CD4-positive, alpha-beta T cell (primary cell): ENCODE results near the gene OLFML3. TPM values are rescaled to one million over a fixed set of nuclear protein-coding genes. Genes with fewer than 3 reads are reported as not detected.

Experiments
- ATAC-seq: fragments of 200-7000 bp; cut with Tn5 transposase; one replicate; pipeline ENCODE4 v1.10.0; 2022; ENCODE audit warnings: mild to moderate bottlenecking; ENCODE audit not compliant: poor library complexity
- CTCF ChIA-PET: fragments of 350-600 bp; sonication (Branson Sonifier 250); formaldehyde crosslinking; loops from one replicate; lab custom pipeline; 2021; ENCODE audit warnings: antibody characterized with exemption, inconsistent platforms; lab: Charles Lee
- POLR2A ChIA-PET: fragments of 350-600 bp; sonication (Branson Sonifier 250); formaldehyde crosslinking; loops from one replicate; lab custom pipeline; 2021; ENCODE audit warnings: antibody characterized with exemption, inconsistent platforms; lab: Charles Lee
- DNase-seq, 14 experiments: peaks; one replicate each; pipeline ENCODE4 v3.0.0-alpha.2; 2013 to 2020; ENCODE audit warnings: mixed read lengths in 2 of 14
- H3K27ac ChIP-seq, 2 donors: one replicate each; pipeline versions ENCODE4 v1.5.1 to v1.7.0; 2013; ENCODE audit warnings: low read length in 2 of 2, low read depth in 1 of 2, mild to moderate bottlenecking in 1 of 2
- H3K27me3 ChIP-seq, 2 experiments: 1 replicate in 1 of 2; 2 replicates in 1 of 2; pipeline versions ENCODE4 v1.6.1 to v1.7.0; 2013; ENCODE audit warnings: low read length in 2 of 2, control low read depth in 1 of 2, mild to moderate bottlenecking in 1 of 2, moderate library complexity in 1 of 2; ENCODE audit not compliant: insufficient read depth in 2 of 2, control insufficient read depth in 1 of 2
- H3K36me3 ChIP-seq: one replicate; pipeline ENCODE4 v1.6.1; 2013; ENCODE audit warnings: low read length, control low read depth; ENCODE audit not compliant: insufficient read depth
- H3K4me1 ChIP-seq: one replicate; pipeline ENCODE4 v1.6.1; 2013; ENCODE audit warnings: low read length, control low read depth; ENCODE audit not compliant: insufficient read depth
- H3K4me3 ChIP-seq: one replicate; pipeline ENCODE4 v1.5.1; 2013; ENCODE audit warnings: mild to moderate bottlenecking, low read length, moderate library complexity
- H3K9me3 ChIP-seq, 2 experiments: 1 replicate in 1 of 2; 2 replicates in 1 of 2; pipeline versions ENCODE4 v1.6.1 to v1.7.0; 2013; ENCODE audit warnings: low read length in 2 of 2, mild to moderate bottlenecking in 2 of 2, control low read depth in 1 of 2, moderate library complexity in 1 of 2; ENCODE audit not compliant: control insufficient read depth in 1 of 2, insufficient read depth in 1 of 2
- H3K27ac Mint-ChIP-seq: one replicate; pipeline ENCODE4 v1.8.0; 2020; ENCODE audit warnings: mixed read lengths
- H3K27me3 Mint-ChIP-seq: one replicate; pipeline ENCODE4 v1.8.0; 2021; ENCODE audit warnings: mixed read lengths
- H3K36me3 Mint-ChIP-seq: one replicate; pipeline ENCODE4 v1.8.0; 2021; ENCODE audit warnings: low read depth, mixed read lengths
- H3K4me1 Mint-ChIP-seq: one replicate; pipeline ENCODE4 v1.8.0; 2021; ENCODE audit warnings: low read depth, mixed read lengths
- H3K4me3 Mint-ChIP-seq: one replicate; pipeline ENCODE4 v1.8.0; 2020; ENCODE audit warnings: mild to moderate bottlenecking, mixed read lengths
- H3K9me3 Mint-ChIP-seq: one replicate; pipeline ENCODE4 v1.8.0; 2020; ENCODE audit warnings: mixed read lengths
- CTCF ChIP-seq: fragments of 200-600 bp; IDR thresholded peaks from one replicate; pipeline ENCODE4 v1.8.0; 2022; ENCODE audit warnings: antibody characterized with exemption, mild to moderate bottlenecking
- intact Hi-C, 2 experiments: fragments of 100-400 bp; cut with DNase I in 1 of 2; cut with micrococcal nuclease in 1 of 2; formaldehyde crosslinking; loops; one replicate each; pipeline versions ENCODE4 v1.15.1 to v1.9.0; 2023 to 2025; cut with DNase I, micrococcal nuclease
- total RNA-seq, 174 experiments: library from RNA in 2 of 174; stranded (reverse) in 2 of 174; gene quantifications; one replicate each; pipeline ENCODE4 v1.2.3 and lab custom pipeline; 2021 to 2026

Gene OLFML3
- total RNA-seq, 2 experiments from 2014 or later = 0.30 to 0.31 TPM

- Histone ChIP-seq H3K27ac (no peak overlapping the region), H3K36me3 (no peaks in the 10 kb centered on the region), H3K27me3 (no peaks in the 10 kb centered on the region), H3K4me1 (no peaks in the 10 kb centered on the region), H3K4me3 (no peak overlapping the region), H3K9me3 (peaks cover 0 to 3% of the 10 kb centered on the region in 2 experiments)
- H3K9me3 Mint-ChIP-seq = no peaks in the 10 kb centered on the region
- intact Hi-C loops = no loop called here
- H3K27ac Mint-ChIP-seq = no peak overlapping the region
- ChIA-PET POLR2A (no interaction called here), CTCF (interaction anchor here (0.6 kb wide), 1 partner anchor 455 kb away, joined by 3 read pairs; no protein-coding TSS in a partner anchor)
- no peaks in the 10 kb centered on the region for H3K4me1 Mint-ChIP-seq
- ATAC-seq = no peak
- H3K4me3 Mint-ChIP-seq = no peak overlapping the region
- H3K27me3 Mint-ChIP-seq = no peaks in the 10 kb centered on the region
- no peak for TF ChIP-seq CTCF
- H3K36me3 Mint-ChIP-seq = peaks cover 4% of the 10 kb centered on the region
- no peak for DNase-seq
Observed at GRCh38 chr1:113984710-113985109, 5.4 kb downstream of the OLFML3 start.

DNA sequence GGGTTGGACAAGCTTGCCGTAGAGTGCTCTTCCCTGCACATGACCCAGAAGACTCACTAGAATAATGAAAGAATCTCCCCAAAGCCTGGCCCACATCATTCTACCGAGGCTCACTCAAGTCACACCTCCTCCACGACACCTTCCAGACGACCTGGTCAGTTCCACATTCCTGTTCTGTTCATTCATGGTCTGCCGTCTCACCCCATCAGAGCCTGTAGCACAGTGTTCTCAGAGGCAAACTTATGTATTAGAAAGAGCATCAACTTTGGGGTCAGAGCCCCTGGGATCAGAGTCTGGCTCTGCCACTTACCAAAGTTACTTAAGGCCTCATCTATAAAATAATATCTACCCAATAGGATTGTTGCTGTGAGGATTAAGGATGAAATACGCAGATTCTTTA is 7.5 kb downstream of the OLFML3 start:
- no peak overlapping the region for H3K4me3 Mint-ChIP-seq
- no peak for TF ChIP-seq CTCF
- CTCF ChIA-PET = no interaction called here

DNA sequence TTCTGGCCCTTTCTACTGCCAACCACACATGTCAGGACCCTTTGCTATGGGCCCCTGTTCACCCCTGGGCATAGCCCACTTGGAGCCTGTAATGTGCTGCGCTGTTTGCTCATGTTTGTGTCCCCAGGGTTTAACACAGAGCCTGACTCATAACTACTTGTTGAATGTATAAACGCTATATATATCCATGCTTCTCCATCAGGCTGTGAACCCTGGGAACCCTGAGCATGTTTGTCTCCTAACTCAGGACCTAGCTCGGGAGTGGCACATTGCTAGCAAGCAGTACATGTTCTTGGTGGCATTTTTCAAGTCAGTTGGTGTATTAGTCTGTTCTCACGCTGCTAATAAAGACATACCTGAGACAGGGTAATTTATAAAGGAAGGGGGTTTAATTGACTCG is 8.0 kb downstream of the OLFML3 start:
- no peak for ATAC-seq
- TF ChIP-seq CTCF = no peak
- intact Hi-C loops = no loop called here

More for the DNA sequence above, 7.5 kb downstream of the OLFML3 start:
- no peaks in the 10 kb centered on the region for H3K9me3 Mint-ChIP-seq
- POLR2A ChIA-PET = no interaction called here
- no peaks in the 10 kb centered on the region for H3K4me1 Mint-ChIP-seq
- no peak overlapping the region for H3K4me3 ChIP-seq
- intact Hi-C loops = no loop called here
- no peak for DNase-seq
- H3K4me1 ChIP-seq = no peaks in the 10 kb centered on the region
- no peaks in the 10 kb centered on the region for H3K27me3 Mint-ChIP-seq
- no peak for ATAC-seq
- H3K27ac ChIP-seq = no peak overlapping the region
- H3K36me3 Mint-ChIP-seq = no peaks in the 10 kb centered on the region
- H3K36me3 ChIP-seq = no peaks in the 10 kb centered on the region
- H3K27me3 ChIP-seq = no peaks in the 10 kb centered on the region
- no peak overlapping the region for H3K27ac Mint-ChIP-seq
- peaks cover 0 to 3% of the 10 kb centered on the region in 2 experiments for H3K9me3 ChIP-seq

More for the DNA sequence above, 8.0 kb downstream of the OLFML3 start:
- Mint-ChIP-seq H3K36me3 (no peaks in the 10 kb centered on the region), H3K27me3 (no peaks in the 10 kb centered on the region), H3K4me3 (no peak overlapping the region), H3K9me3 (no peaks in the 10 kb centered on the region), H3K27ac (no peak overlapping the region), H3K4me1 (no peaks in the 10 kb centered on the region)
- H3K4me3 ChIP-seq = no peak overlapping the region
- no peak overlapping the region for H3K27ac ChIP-seq
- peaks cover 0 to 3% of the 10 kb centered on the region in 2 experiments for H3K9me3 ChIP-seq
- ChIA-PET POLR2A (no interaction called here), CTCF (no interaction called here)
- DNase-seq = no peak
- H3K4me1 ChIP-seq = no peaks in the 10 kb centered on the region
- H3K27me3 ChIP-seq = no peaks in the 10 kb centered on the region
- no peaks in the 10 kb centered on the region for H3K36me3 ChIP-seq
